H1 (cell line): ENCODE results near the gene GPR68. TPM values are rescaled to one million over a fixed set of nuclear protein-coding genes. Genes with fewer than 3 reads are reported as not detected.

Source experiments
- CBX8 ChIP-seq: fragments of 300-800, 300-1000 bp; sonication (generic); IDR thresholded peaks from 2 replicates; pipeline ENCODE4 v1.7.1; 2016; ENCODE audit warnings: low read depth, low read length, borderline replicate concordance
- FOSL1 ChIP-seq: IDR thresholded peaks from 2 replicates; pipeline ENCODE4 v1.6.1; 2011; ENCODE audit warnings: mild to moderate bottlenecking, low read depth, low read length, moderate library complexity; ENCODE audit not compliant: insufficient read depth
- JUN ChIP-seq: IDR thresholded peaks from 2 replicates; pipeline ENCODE4 v1.6.1; 2011; ENCODE audit warnings: low read depth, mild to moderate bottlenecking, improper control_type of control experiment, low read length
- JUND ChIP-seq: IDR thresholded peaks from 2 replicates; pipeline ENCODE4 v1.6.1; 2011; ENCODE audit warnings: mild to moderate bottlenecking, improper control_type of control experiment, low read length
- KDM1A ChIP-seq: fragments of 200-600, 300-600 bp; sonication (generic); IDR thresholded peaks from 2 replicates; pipeline ENCODE4 v1.7.1; 2016; ENCODE audit warnings: mild to moderate bottlenecking, low read length, borderline replicate concordance
- KDM4A ChIP-seq: IDR thresholded peaks from one replicate; pipeline ENCODE4 v1.7.1; 2012; ENCODE audit warnings: low read depth, mild to moderate bottlenecking, moderate library complexity, low read length, inconsistent platforms; ENCODE audit not compliant: severe bottlenecking
- SAP30 ChIP-seq: fragments of 300-600 bp; sonication (generic); IDR thresholded peaks from 2 replicates; pipeline ENCODE4 v1.7.1; 2012; ENCODE audit warnings: low read length, moderate library complexity, mild to moderate bottlenecking, inconsistent platforms; ENCODE audit not compliant: insufficient read depth, insufficient replicate concordance
- SIN3A ChIP-seq, 2 experiments: IDR thresholded peaks in 1 of 2; conservative IDR thresholded peaks in 1 of 2; 2 replicates each; pipeline ENCODE4 v1.6.1; 2011 to 2012; ENCODE audit warnings: low read length in 2 of 2, improper control_type of control experiment in 1 of 2, low read depth in 1 of 2, mild to moderate bottlenecking in 1 of 2
- SIRT6 ChIP-seq: IDR thresholded peaks from one replicate; pipeline ENCODE4 v1.7.1; 2012; ENCODE audit warnings: low read length, inconsistent platforms
- SUZ12 ChIP-seq: fragments of 200-600 bp; sonication (generic); IDR thresholded peaks from 2 replicates; pipeline ENCODE4 v1.6.1; 2012; ENCODE audit warnings: mild to moderate bottlenecking, inconsistent platforms, low read length, moderate library complexity, mixed read lengths
- polyA plus RNA-seq, 7 experiments: library from polyadenylated mRNA; depleted of rRNA in 3 of 7; stranded (reverse) in 5 of 7; unstranded in 2 of 7; fragments of >200 nt in 5 of 7; fragments of 200-250 nt in 2 of 7; gene quantifications; 1 replicate in 5 of 7; 2 replicates in 1 of 7; 4 replicates in 1 of 7; pipeline versions ENCODE4 v1.2.1 to v1.2.3, GENCODE V29; 2011 to 2013; ENCODE audit warnings: missing spikeins in 2 of 7, mixed read lengths in 2 of 7
- total RNA-seq: library from RNA; stranded (reverse); fragmentation: NEBNext Ultra II Directional; extraction: Animal tissue kit (Norgen Biotek cat#: 25700); gene quantifications from 2 replicates; pipeline ENCODE4 v1.2.1, GENCODE V29; 2021

Gene GPR68
- total and polyA plus RNA-seq, 2 of the 8 experiments (the other 6 are each of a cell fraction or from before 2014, with no cell fraction given) = 0.22 to 0.76 TPM

DNA sequence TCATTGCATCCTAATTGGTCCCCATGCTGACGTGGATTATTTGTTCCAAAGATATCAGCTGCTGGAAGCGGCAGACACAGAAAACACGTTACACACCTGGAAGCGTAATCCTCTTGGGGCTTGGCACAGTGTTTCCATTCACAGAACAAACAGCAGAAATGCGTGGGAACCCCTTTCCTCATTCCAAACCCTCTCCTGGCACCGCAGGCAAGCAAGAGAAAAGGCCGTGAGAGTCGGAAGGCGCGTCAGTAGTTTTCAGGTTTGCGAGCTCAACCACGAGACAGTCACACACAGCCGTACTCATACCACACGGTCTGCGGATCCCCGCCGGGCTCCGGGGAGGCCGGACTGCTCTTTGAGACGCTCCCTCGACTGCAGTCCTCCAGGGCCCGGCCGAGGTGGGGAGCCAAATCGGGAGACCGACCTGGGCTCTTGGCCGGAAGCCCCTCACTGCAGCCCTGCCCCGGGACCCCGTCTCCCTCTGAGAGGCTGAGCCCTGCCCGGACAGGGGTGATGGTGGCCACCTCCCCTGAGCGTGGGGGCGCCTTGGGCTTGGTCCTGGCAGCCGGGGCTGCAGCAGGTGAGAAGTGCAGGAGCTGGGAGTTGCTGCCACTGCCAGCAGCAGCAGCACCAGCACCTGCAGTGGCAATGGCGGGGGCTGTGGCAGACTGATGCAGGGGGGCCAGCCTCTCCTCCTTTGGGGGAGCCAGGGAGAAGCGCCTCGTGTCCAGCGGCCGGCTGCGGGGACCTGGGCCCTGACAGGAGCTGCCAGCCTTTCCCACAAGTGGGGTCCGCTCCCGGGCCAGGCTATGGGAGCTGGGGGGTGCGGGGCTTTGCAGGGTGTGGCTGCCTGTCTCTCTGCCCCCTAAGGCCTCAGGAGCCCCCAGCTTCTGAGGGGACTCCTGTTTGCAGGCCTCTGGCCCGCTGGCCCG is 28.1 kb upstream of the GPR68 start (continued):
- TF ChIP-seq KDM4A = no peak
- no peak for TF ChIP-seq FOSL1
- TF ChIP-seq JUND = no peak
- no peak for TF ChIP-seq SIN3A (conservative IDR thresholded peaks at IDR 0.05 in 1 of 2, IDR thresholded peaks at IDR 0.05 in 1 of 2; ENCODE audit: low read depth in 1 of 2, low read length in 2 of 2)
- no peak for TF ChIP-seq CBX8
- no peak for TF ChIP-seq KDM1A
- TF ChIP-seq SUZ12 = no peak
- no peak for TF ChIP-seq SIRT6
- TF ChIP-seq JUN = no peak
- no peak for TF ChIP-seq SAP30
- TF ChIP-seq, all 59 proteins: peak for 0
